HL-60 (cell line): ENCODE data around the gene LRRC43.

Experiments used
- DNase-seq, 2 experiments: peaks; one replicate each; pipeline ENCODE4 v3.0.0-alpha.2; 2010 to 2020; ENCODE audit warnings: low read depth in 1 of 2, low spot score in 1 of 2
- H3K27ac ChIP-seq: fragments of 250-450 bp; sonication (Bioruptor Pico); replicated peaks from 2 replicates; pipeline ENCODE4 v1.5.1; 2020; ENCODE audit warnings: mild to moderate bottlenecking, moderate library complexity
- H3K27me3 ChIP-seq: fragments of 250-450 bp; sonication (Bioruptor Pico); 2 replicates; pipeline ENCODE4 v1.5.1; 2021; ENCODE audit warnings: mild to moderate bottlenecking, moderate library complexity; ENCODE audit not compliant: insufficient read depth, poor library complexity, severe bottlenecking
- H3K4me3 ChIP-seq: replicated peaks from 2 replicates; pipeline ENCODE4 v1.5.1; 2011; ENCODE audit warnings: mild to moderate bottlenecking, control low read depth, low read length; ENCODE audit not compliant: insufficient read depth
- GABPA ChIP-seq: IDR thresholded peaks from 2 replicates; pipeline ENCODE4 v1.6.1; 2012; ENCODE audit warnings: low read depth
- POLR2AphosphoS5 ChIP-seq: IDR thresholded peaks from 2 replicates; pipeline ENCODE4 v1.6.1; 2012; ENCODE audit warnings: low read depth
- SPI1 ChIP-seq: IDR thresholded peaks from 2 replicates; pipeline ENCODE4 v1.6.1; 2012; ENCODE audit warnings: low read depth, mild to moderate bottlenecking, borderline replicate concordance
- TF ChIP-seq, protein P1 (sequence below): IDR thresholded peaks from 2 replicates; pipeline ENCODE4 v1.6.1; 2012; ENCODE audit warnings: low read depth; ENCODE audit not compliant: insufficient replicate concordance
- TF ChIP-seq, protein P2 (sequence below): IDR thresholded peaks from one replicate; pipeline ENCODE4 v1.5.1; 2011; ENCODE audit warnings: low read length, control low read depth, inconsistent platforms; ENCODE audit not compliant: insufficient read depth

LRRC43 gene

DNA sequence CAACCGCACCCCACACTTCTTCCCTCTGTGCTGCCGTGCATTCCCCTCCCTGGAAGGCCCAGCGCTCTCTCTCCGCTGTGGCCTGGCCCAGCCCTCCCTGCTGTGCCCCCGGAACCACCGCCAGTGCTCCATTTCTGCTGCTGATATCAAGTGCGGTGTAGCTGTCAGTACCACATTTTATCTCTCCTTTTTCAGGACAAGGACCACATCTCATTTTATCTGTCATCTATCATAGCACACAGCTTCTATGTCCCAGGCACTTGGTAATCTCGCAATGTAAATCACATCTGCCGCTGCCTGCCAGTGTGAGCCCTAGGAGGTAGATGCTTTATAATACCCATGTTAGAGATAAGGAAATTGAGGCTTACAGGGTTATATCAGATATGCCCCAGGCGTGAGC is 27.2 kb upstream of the LRRC43 start:
- H3K27me3 ChIP-seq = no peaks in the 10 kb centered on the region
- TF ChIP-seq SPI1 (no peak), GABPA (no peak), POLR2AphosphoS5 (no peak)
- TF ChIP-seq, protein P1, sequence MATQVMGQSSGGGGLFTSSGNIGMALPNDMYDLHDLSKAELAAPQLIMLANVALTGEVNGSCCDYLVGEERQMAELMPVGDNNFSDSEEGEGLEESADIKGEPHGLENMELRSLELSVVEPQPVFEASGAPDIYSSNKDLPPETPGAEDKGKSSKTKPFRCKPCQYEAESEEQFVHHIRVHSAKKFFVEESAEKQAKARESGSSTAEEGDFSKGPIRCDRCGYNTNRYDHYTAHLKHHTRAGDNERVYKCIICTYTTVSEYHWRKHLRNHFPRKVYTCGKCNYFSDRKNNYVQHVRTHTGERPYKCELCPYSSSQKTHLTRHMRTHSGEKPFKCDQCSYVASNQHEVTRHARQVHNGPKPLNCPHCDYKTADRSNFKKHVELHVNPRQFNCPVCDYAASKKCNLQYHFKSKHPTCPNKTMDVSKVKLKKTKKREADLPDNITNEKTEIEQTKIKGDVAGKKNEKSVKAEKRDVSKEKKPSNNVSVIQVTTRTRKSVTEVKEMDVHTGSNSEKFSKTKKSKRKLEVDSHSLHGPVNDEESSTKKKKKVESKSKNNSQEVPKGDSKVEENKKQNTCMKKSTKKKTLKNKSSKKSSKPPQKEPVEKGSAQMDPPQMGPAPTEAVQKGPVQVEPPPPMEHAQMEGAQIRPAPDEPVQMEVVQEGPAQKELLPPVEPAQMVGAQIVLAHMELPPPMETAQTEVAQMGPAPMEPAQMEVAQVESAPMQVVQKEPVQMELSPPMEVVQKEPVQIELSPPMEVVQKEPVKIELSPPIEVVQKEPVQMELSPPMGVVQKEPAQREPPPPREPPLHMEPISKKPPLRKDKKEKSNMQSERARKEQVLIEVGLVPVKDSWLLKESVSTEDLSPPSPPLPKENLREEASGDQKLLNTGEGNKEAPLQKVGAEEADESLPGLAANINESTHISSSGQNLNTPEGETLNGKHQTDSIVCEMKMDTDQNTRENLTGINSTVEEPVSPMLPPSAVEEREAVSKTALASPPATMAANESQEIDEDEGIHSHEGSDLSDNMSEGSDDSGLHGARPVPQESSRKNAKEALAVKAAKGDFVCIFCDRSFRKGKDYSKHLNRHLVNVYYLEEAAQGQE = no peak
- TF ChIP-seq, protein P2, sequence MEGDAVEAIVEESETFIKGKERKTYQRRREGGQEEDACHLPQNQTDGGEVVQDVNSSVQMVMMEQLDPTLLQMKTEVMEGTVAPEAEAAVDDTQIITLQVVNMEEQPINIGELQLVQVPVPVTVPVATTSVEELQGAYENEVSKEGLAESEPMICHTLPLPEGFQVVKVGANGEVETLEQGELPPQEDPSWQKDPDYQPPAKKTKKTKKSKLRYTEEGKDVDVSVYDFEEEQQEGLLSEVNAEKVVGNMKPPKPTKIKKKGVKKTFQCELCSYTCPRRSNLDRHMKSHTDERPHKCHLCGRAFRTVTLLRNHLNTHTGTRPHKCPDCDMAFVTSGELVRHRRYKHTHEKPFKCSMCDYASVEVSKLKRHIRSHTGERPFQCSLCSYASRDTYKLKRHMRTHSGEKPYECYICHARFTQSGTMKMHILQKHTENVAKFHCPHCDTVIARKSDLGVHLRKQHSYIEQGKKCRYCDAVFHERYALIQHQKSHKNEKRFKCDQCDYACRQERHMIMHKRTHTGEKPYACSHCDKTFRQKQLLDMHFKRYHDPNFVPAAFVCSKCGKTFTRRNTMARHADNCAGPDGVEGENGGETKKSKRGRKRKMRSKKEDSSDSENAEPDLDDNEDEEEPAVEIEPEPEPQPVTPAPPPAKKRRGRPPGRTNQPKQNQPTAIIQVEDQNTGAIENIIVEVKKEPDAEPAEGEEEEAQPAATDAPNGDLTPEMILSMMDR = no peak
- DNase-seq = no peak

DNA sequence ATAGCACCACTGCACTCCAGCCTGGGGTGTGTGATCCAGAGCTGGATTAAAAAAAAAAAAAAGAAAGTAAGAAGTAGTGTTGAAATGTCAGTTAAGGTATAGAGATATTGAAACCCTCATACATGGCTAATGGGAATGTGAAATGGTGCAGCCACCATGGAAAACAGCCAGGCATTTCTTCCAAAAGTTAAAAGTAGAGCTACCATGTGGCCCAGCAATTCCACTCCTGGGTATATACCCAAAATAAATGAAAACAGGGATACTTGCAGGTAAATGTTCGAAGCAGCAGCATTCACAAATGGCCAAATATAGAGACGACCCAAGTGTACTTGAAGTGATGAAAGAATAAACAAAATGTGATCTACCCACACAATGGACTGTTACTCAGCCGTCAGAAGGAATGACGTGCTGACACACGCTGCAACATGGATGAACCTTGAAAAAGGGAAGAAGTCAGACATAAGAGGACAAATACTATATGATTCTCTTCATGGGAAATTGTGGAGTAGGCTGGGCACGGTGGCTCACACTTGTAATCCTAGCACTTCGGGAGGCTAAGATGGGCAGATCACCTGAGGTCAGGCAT is 24.1 kb upstream of the LRRC43 start:
- TF ChIP-seq POLR2AphosphoS5 (no peak), GABPA (no peak), SPI1 (no peak)
- TF ChIP-seq, protein P1 = no peak
- TF ChIP-seq, protein P2 = no peak
- Histone ChIP-seq H3K27ac (no peak overlapping the region), H3K4me3 (no peak overlapping the region), H3K27me3 (no peaks in the 10 kb centered on the region)
- DNase-seq = no peak

More for the DNA sequence above, 27.2 kb upstream of the LRRC43 start:
- Histone ChIP-seq H3K4me3 (no peak overlapping the region), H3K27ac (no peak overlapping the region)

DNA sequence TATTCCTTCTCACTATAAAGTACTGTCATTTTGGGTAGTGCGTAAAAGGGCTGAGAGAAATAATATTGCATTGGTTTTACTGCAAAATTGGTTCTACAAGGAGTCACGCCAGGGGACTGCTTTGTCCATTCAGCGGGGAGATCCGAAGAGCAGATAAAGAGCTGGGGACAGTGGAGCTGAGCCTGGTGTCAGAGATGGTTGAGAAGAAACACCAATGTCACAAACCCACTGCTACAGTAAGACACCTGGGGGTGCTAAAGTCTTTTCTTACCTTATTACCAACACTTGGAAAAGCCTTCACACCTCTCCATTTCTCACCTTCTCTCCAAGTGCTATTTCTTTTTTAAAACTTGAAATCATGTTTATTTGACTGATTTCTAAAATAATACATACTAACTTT is 23.0 kb upstream of the LRRC43 start:
- no peaks in the 10 kb centered on the region for H3K27me3 ChIP-seq
- no peak overlapping the region for H3K4me3 ChIP-seq
- no peak overlapping the region for H3K27ac ChIP-seq
- DNase-seq = no peak
- TF ChIP-seq SPI1 (no peak), GABPA (no peak), POLR2AphosphoS5 (no peak)
- TF ChIP-seq, protein P2 = no peak
- TF ChIP-seq, protein P1 = no peak
